LNCaP clone FGC (cell line): ENCODE data around the gene PML.
"Not testable (repeated sequence)": the region's sequence is repeated elsewhere in the genome, so short reads cannot be mapped to it uniquely, and the experiment has no call there.

Experiments used
- DNase-seq: peaks from one replicate; pipeline ENCODE4 v3.0.0-alpha.2; 2011; ENCODE audit warnings: low read depth
- H3K4me3 ChIP-seq: 2 replicates; pipeline ENCODE4 v1.5.1; 2011; ENCODE audit warnings: mild to moderate bottlenecking, low read depth, low read length, control low read depth
- CTCF ChIP-seq: IDR thresholded peaks from 2 replicates; pipeline ENCODE4 v1.5.1; 2012; ENCODE audit warnings: mild to moderate bottlenecking; ENCODE audit not compliant: control insufficient read depth, insufficient read depth; ENCODE audit errors: extremely low read depth

The PML gene

GRCh38 chr15:74044267-74045110 is 50.0 kb downstream of the PML start:
- no peak for DNase-seq
- no peak for TF ChIP-seq CTCF

GRCh38 chr15:74045184-74045583 is 50.7 kb downstream of the PML start:
- TF ChIP-seq CTCF: no peak
- H3K4me3 ChIP-seq: no peak overlapping the region
- no peak for DNase-seq

More at GRCh38 chr15:74044267-74045110, 50.0 kb downstream of the PML start:
- no peak overlapping the region for H3K4me3 ChIP-seq

GRCh38 chr15:74045636-74046274 is 51.2 kb downstream of the PML start:
- H3K4me3 ChIP-seq: no peak overlapping the region

GRCh38 chr15:74046275-74046674 is 51.8 kb downstream of the PML start:
- no peak for DNase-seq
- H3K4me3 ChIP-seq: no peak overlapping the region
- no peak for TF ChIP-seq CTCF

More at GRCh38 chr15:74045636-74046274, 51.2 kb downstream of the PML start:
- TF ChIP-seq CTCF: no peak
- no peak for DNase-seq

- no peak for DNase-seq
- no peak for TF ChIP-seq CTCF
- no peak overlapping the region for H3K4me3 ChIP-seq
These were observed 55.6 kb downstream of the PML start for GRCh38 chr15:74050127-74050526.

- no peak overlapping the region for H3K4me3 ChIP-seq
- TF ChIP-seq CTCF: no peak
- DNase-seq: no peak
These were observed 56.2 kb downstream of the PML start for GRCh38 chr15:74050556-74051234.

GRCh38 chr15:74052271-74053260 is 58.0 kb downstream of the PML start:
- not testable (repeated sequence) for H3K4me3 ChIP-seq, DNase-seq
